Motor neuron (in vitro differentiated cells): Measurements from ENCODE around the gene KIF3A. TPM values are rescaled to one million over a fixed set of nuclear protein-coding genes. Genes with fewer than 3 reads are reported as not detected.

Source experiments
- ATAC-seq, 8 experiments: fragments of 200-7000 bp; cut with Tn5 transposase; replicated peaks in 6 of 8; 2 replicates each; pipeline ENCODE4 v1.8.0; 2021; ENCODE audit warnings: mild to moderate bottlenecking in 8 of 8, moderate library complexity in 8 of 8
- H3K27ac ChIP-seq, 2 donors: fragments of 250-450 bp; sonication (Bioruptor Pico); 2 replicates each; pipeline ENCODE4 v1.9.0; 2021; ENCODE audit warnings: antibody characterized with exemption in 2 of 2, mild to moderate bottlenecking in 2 of 2, moderate library complexity in 1 of 2
- H3K4me1 ChIP-seq, 2 donors: fragments of 250-450 bp; sonication (Bioruptor Pico); replicated peaks in 1 of 2; 2 replicates each; pipeline ENCODE4 v1.6.1; 2021; ENCODE audit warnings: antibody characterized with exemption in 2 of 2, mild to moderate bottlenecking in 2 of 2, moderate library complexity in 1 of 2
- H3K4me3 ChIP-seq, 5 donors: fragments of 250-450 bp; sonication (Bioruptor Pico); 2 replicates each; pipeline ENCODE4 v1.9.0; 2021; ENCODE audit warnings: antibody characterized with exemption in 5 of 5, mild to moderate bottlenecking in 5 of 5, moderate library complexity in 4 of 5
- WGBS, 10 experiments: fragments of 450-650 bp; shearing (Covaris generic); methylation state at CpG; one replicate each; pipeline ENCODE4 v1.0.0; 2022; 5-methylcytosine and 5-hydroxymethylcytosine counted together
- in situ Hi-C, 9 experiments: fragments of 400-800 bp; cut with MboI; loops; one replicate each; pipeline ENCODE4 v1.15.0; 2021; ENCODE audit warnings: low sequenced_read_pairs in 9 of 9, low pct_unique_long_range_greater_than_20kb in 2 of 9; ENCODE audit not compliant: unreplicated experiment in 9 of 9
- total RNA-seq, 8 experiments: library from RNA; unstranded; fragments of 300-600 nt; gene quantifications; 2 replicates each; pipeline versions ENCODE4 v1.2.3 to v1.2.4, GENCODE V29; 2022

The KIF3A gene
- total RNA-seq, 8 experiments from 2014 or later: 11.1 to 65.8 (median 41.6) TPM

DNA sequence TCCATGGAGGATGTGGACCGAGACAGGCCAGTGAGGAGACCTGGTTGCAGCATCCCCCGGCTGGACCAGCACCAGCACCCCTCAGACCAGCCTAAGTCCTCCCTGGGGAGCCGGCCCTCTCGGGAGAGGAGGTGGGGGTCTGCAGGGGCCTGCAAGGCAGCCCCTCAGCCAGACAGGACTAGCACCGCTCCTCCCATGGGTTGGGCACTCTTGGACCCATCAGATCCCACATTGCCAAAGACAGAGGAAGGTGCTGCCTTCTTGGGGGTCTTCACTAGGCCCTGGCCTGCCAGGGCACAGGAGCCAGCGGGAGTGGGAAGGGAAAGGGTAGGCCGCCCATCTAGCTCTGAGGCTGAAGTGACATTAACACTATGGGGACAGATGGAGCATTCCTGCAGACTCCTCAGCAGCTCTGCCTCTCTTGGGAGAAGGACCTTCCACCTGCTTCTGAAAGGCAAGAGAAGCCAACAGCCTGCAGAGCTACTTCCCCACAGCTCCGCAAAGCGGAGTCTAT is 72.6 kb downstream of the KIF3A start:
- peaks cover 4 to 12% of the 10 kb centered on the region in 2 donors for H3K4me1 ChIP-seq
- in situ Hi-C loops: loop anchor here in 1 of 9 experiments (25.0 kb wide), 1 partner anchor 148 kb away; the partner anchor contains the start of gene SOWAHA
- no peak overlapping the region for H3K27ac ChIP-seq
- ATAC-seq: no peak
- no peak overlapping the region for H3K4me3 ChIP-seq
- 67 to 100% (median 100%) methylated on average over 1 to 4 of the region's 9 CpGs; no CpG with 5 or more reads in 4 of the 10 experiments for WGBS, 10 experiments

GRCh38 chr5:132663771-132664695 is 73.3 kb downstream of the KIF3A start:
- ATAC-seq: peak in 4 of 8 experiments; percentile 15 to 56 (median 42)
- Histone ChIP-seq H3K4me1 (peaks cover 4 to 12% of the 10 kb centered on the region in 2 donors), H3K27ac (no peak overlapping the region), H3K4me3 (no peak overlapping the region)
- in situ Hi-C loops: loop anchor here in 1 of 9 experiments (25.0 kb wide), 1 partner anchor 148 kb away; the partner anchor contains the start of gene SOWAHA
- 64 to 100% (median 84%) methylated on average over 1 to 7 of the region's 13 CpGs; no CpG with 5 or more reads in 3 of the 10 experiments for WGBS, 10 experiments

DNA sequence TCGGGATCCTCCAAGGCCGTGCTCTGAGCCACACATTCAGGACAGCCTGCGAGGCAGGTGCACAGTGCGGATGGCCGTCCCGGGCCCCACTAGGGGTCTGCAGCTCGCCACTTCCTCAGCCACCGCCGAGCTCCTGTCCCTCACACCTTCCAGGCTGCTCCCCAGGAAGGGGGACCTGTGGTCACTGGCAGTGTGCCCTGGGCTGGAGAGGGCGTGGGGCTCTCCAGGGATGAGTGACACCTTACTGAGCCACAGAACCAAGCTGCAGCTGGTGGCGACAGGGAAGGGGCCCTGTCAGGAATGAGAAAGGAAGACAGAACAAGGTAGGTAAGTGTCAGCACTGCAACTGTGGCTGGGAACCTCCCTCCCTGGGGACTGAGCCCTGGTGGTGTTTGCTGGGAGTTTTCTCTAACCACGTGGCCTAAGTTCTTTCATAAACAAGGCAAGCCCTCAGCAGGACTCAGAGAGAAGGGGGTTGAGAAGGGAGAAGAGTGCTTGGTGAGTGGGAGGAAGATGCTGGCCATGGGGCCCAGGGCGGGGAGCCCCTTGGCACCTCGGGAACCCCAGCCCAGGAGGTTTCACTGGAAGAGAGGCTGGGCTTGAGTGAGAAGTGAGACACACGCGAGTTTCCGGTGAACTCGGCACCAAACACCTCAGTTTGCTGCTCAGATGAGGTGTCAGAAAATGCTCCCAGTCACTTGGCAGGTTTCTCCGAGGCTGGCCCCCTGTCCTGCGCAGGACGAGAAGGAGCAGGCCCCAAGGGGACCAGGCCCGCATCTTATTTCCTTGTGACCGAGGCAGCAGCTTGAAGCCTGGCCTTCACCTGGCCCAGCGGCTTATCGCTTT is 74.2 kb downstream of the KIF3A start:
- H3K4me1 ChIP-seq: peaks cover 4 to 12% of the 10 kb centered on the region in 2 donors
- in situ Hi-C loops: loop anchor here in 1 of 9 experiments (25.0 kb wide), 1 partner anchor 149 kb away; the partner anchor contains the start of gene SOWAHA
- H3K27ac ChIP-seq: peak overlapping the region in 1 of 2 donors; percentile 14
- WGBS, 10 experiments: 30 to 100% (median 85%) methylated on average over 1 to 7 of the region's 25 CpGs; no CpG with 5 or more reads in 1 of the 10 experiments
- no peak overlapping the region for H3K4me3 ChIP-seq
- ATAC-seq: peak; percentile 41 to 81 (median 57)

GRCh38 chr5:132662004-132662401 is 75.3 kb downstream of the KIF3A start:
- ATAC-seq: no peak

DNA sequence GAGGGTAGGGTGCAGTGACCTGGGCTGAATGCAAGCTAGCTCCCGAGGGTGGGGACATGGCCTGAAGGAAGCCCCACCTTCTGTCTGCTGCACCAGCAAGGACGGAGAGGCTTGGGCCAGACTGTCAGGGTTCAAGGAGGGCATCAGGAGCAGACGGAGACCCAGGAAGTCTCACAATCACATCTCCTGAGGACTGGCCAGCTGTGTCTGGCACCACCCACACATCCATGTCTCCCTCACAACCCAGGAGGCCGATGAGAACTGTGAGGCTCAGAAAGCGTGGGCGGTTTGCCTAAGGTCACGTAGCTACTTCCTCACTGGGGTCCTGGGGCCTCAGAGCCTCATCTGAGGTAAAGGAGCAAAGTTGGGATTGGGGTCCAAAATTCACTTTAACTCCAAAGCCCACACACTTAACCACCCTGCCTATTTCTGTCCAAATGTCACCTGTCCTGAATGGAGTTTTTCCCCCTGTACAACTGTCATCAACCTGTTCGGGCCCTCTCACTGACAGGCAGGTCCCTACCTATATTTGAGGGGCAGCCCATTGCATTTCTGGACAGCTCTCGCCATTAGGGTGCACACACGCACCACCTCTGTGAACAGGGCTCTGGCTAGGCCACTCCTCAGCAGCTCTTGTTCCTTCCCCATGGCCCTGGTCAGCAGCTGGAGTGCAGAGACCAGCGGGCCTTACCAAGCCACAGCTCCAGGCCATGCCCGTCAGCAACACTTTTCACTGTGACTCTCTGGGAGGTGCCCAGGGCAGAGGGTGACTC is 75.9 kb downstream of the KIF3A start:
- in situ Hi-C loops: loop anchor here in 1 of 9 experiments (25.0 kb wide), 1 partner anchor 151 kb away; the partner anchor contains the start of gene SOWAHA
- Histone ChIP-seq H3K27ac (no peak overlapping the region), H3K4me1 (peaks cover 4 to 12% of the 10 kb centered on the region in 2 donors), H3K4me3 (no peak overlapping the region)
- 49 to 100% (median 84%) methylated on average over 1 to 5 of the region's 12 CpGs; no CpG with 5 or more reads in 2 of the 10 experiments for WGBS, 10 experiments
- peak in 2 of 8 experiments; percentile 31 to 43 for ATAC-seq

More at GRCh38 chr5:132662004-132662401, 75.3 kb downstream of the KIF3A start:
- Histone ChIP-seq H3K4me1 (peaks cover 4 to 12% of the 10 kb centered on the region in 2 donors), H3K4me3 (no peak overlapping the region), H3K27ac (no peak overlapping the region)
- in situ Hi-C loops: loop anchor here in 1 of 9 experiments (25.0 kb wide), 1 partner anchor 150 kb away; the partner anchor contains the start of gene SOWAHA
- WGBS, 10 experiments: 87 to 100% (median 93%) methylated on average over 3 to 4 of the region's 9 CpGs; no CpG with 5 or more reads in 7 of the 10 experiments

- no peak for ATAC-seq
- WGBS, 10 experiments: 71 to 100% (median 87%) methylated on average over 1 to 9 of the region's 23 CpGs; no CpG with 5 or more reads in 3 of the 10 experiments
- Histone ChIP-seq H3K27ac (no peak overlapping the region), H3K4me1 (peaks cover 8 to 12% of the 10 kb centered on the region in 2 donors), H3K4me3 (no peak overlapping the region)
- in situ Hi-C loops: loop anchor here in 1 of 9 experiments (25.0 kb wide), 1 partner anchor 152 kb away; the partner anchor contains the start of gene SOWAHA
Observed at GRCh38 chr5:132659598-132660493, 77.5 kb downstream of the KIF3A start.

DNA sequence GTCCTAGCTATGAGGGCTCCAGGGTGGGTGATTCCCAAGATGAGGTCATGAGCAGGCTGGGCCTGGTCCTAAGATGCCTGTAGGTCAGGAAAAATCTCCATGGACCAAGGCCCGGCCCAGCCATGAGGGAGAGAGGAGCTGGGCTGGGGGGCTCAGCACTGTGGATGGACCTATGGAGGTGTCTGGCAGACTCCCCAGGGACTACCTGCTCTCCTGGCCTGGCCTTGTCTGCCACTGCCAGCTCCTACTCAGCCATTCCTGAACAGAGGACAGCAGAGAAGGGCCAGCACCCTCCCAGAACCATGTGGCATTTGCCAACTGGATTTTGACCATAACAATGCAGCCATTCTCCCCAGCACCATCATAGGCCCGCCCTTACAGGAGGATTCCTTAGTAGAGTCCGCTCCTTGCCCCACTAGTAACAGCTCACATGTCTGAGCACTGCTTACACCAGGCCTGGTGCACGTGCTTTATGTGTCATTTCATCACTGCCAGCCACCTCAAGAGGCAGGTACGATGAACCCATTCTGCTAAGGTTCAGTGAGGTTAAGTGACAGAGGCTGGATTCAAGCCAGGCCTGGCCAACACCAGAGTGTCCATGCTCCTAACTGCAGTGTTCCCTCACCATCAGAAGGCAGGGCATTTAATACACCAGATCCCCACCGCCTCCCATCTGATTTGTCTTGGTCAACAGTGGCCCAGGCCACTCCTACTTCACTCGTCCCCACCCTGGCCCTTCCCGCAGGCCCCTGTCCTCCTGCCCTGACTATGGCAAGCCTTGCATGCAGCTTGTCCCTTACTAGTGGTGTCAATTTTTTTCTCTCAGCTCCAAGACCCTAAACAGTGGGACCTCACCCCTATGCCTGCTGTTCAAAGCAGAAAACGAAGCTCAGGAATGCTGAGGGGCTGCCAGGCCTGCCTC is 78.7 kb downstream of the KIF3A start:
- 40 to 100% (median 78%) methylated on average over 1 to 2 of the region's 9 CpGs; no CpG with 5 or more reads in 6 of the 10 experiments for whole genome bisulfite sequencing, 10 experiments
- ATAC-seq: peak in 1 of 8 experiments; percentile 17
- H3K27ac ChIP-seq: no peak overlapping the region

DNA sequence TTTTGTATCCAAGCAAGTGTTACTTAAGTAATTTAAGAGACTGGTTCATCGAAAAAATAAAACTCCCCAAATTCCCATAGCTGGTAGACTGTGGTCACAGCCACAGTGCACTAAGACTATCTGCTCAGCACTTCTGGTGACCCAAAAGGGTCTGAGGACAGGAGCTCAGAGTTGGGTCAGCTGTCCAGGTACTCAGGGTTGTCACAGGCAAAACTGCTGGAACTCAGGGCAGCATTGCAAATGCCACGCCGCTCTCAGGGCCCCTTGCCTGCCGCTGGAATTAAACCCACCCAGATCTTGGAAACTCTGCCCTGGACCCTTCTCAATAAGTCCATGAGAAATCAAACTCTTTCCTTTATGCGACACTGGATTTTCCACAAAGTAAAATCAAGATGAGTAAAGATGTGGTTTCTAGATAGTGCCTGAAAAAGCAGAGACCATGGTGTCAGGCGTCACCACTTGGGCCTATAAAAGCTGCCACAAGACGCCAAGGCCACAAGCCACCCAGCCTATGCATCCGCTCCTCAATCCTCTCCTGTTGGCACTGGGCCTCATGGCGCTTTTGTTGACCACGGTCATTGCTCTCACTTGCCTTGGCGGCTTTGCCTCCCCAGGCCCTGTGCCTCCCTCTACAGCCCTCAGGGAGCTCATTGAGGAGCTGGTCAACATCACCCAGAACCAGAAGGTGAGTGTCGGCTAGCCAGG is 79.5 kb downstream of the KIF3A start, which contains the start of gene IL13:
TSS of gene IL13 (plus strand) at position 498 of the 705 bp plus-strand sequence. CDS start at position 512, 14 bp downstream.
- 87 to 100% (median 93%) methylated on average over 1 to 7 of the region's 12 CpGs; no CpG with 5 or more reads in 2 of the 10 experiments for WGBS, 10 experiments
- Histone ChIP-seq H3K4me3 (no peak within 1 kb of the TSS), H3K4me1 (peaks cover 4 to 6% of the 10 kb centered on the region in 2 donors), H3K27ac (no peak within 1 kb of the TSS)
- ATAC-seq: no peak
- in situ Hi-C loops: loop anchor here in 1 of 9 experiments (25.0 kb wide), 1 partner anchor 154 kb away; the partner anchor contains the start of gene SOWAHA

More for the DNA sequence above, 78.7 kb downstream of the KIF3A start:
- in situ Hi-C loops: loop anchor here in 1 of 9 experiments (25.0 kb wide), 1 partner anchor 154 kb away; the partner anchor contains the start of gene SOWAHA
- no peak overlapping the region for H3K4me3 ChIP-seq
- H3K4me1 ChIP-seq: peaks cover 4 to 6% of the 10 kb centered on the region in 2 donors

GRCh38 chr5:132656774-132657355 is 80.5 kb downstream of the KIF3A start:
- ATAC-seq: no peak
- Histone ChIP-seq H3K4me3 (no peak overlapping the region), H3K27ac (no peak overlapping the region), H3K4me1 (peaks cover 4 to 6% of the 10 kb centered on the region in 2 donors)
- in situ Hi-C loops: loop anchor here in 1 of 9 experiments (25.0 kb wide), 1 partner anchor 155 kb away; the partner anchor contains the start of gene SOWAHA
- WGBS, 10 experiments: no CpG with 5 or more reads among the region's 12 CpGs
